Subcutaneous adipose tissue (tissue), 4 donors: ENCODE results near the gene ATP6V1B1. TPM values are rescaled to one million over a fixed set of nuclear protein-coding genes. Genes with fewer than 3 reads are reported as not detected.

ENCODE experiments used
- total RNA-seq, 4 donors: library from RNA; depleted of rRNA; stranded (reverse); fragments of >200 nt; gene quantifications; one replicate each; pipeline ENCODE4 v1.1.0, GENCODE V29; 2016
- TF ChIP-seq, protein P1 (sequence below): fragments of 450-650 bp; IDR thresholded peaks from one replicate; pipeline ENCODE4 v1.5.1; 2016; ENCODE audit warnings: low read depth, mild to moderate bottlenecking, control low read depth, antibody characterized with exemption, moderate library complexity

Gene ATP6V1B1
- total RNA-seq, 4 donors from 2014 or later = not detected

DNA sequence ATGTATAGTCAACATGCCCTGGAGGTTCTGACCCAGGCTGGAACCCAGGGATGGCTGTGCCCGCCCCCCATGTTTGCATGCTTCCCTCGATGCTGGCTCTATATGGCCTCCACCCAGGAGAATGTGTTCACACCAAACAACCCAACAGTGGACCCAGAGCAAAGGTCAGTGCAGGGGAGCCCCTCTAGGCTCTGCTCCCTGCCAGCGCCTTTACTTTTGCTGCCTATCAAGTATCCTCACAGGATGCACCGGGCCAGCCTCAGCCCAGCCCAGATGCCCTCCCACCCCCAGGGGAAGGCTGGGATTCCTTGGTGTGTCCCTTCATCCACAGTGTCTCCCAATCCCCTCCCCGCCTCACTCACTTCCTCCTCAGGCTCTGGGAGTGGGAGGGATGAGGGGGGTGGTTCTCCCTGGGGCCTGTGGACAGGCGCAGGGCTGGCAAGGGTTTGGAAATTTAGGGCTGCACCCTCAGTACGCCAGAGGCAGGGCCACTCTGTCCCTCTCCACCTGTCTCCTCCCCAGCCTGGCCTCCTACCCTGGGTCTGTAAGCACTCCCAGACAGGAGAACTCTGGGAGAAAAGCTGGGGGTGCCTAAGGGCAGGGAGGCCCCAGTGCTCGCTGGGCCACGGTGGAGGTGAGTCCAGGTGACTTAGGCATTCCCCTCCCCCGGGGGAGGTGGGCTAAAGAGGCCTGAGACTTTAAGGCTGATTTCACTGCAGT, 2.3 kb downstream of the ATP6V1B1 start:
- TF ChIP-seq, protein P1, sequence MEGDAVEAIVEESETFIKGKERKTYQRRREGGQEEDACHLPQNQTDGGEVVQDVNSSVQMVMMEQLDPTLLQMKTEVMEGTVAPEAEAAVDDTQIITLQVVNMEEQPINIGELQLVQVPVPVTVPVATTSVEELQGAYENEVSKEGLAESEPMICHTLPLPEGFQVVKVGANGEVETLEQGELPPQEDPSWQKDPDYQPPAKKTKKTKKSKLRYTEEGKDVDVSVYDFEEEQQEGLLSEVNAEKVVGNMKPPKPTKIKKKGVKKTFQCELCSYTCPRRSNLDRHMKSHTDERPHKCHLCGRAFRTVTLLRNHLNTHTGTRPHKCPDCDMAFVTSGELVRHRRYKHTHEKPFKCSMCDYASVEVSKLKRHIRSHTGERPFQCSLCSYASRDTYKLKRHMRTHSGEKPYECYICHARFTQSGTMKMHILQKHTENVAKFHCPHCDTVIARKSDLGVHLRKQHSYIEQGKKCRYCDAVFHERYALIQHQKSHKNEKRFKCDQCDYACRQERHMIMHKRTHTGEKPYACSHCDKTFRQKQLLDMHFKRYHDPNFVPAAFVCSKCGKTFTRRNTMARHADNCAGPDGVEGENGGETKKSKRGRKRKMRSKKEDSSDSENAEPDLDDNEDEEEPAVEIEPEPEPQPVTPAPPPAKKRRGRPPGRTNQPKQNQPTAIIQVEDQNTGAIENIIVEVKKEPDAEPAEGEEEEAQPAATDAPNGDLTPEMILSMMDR = no peak

DNA sequence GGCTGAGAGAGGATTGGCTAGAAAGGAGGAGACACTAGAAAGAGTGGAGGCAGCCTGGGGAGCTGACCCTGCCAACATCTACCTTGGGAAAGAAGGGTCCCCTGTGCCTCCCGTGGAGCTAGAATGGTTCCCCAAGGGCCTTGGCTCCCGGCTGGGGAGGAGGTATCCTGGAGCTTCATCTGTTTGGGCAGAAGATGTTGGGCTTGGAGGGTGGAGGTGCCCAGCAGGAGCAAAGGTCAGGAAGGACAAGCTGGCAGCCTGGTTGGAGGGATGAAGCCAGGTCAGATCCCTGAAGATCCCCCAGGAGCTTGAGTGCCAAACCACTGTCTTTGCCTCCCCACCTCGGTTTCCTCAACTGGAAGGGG, 2.9 kb downstream of the ATP6V1B1 start:
- TF ChIP-seq, protein P1 = no peak

DNA sequence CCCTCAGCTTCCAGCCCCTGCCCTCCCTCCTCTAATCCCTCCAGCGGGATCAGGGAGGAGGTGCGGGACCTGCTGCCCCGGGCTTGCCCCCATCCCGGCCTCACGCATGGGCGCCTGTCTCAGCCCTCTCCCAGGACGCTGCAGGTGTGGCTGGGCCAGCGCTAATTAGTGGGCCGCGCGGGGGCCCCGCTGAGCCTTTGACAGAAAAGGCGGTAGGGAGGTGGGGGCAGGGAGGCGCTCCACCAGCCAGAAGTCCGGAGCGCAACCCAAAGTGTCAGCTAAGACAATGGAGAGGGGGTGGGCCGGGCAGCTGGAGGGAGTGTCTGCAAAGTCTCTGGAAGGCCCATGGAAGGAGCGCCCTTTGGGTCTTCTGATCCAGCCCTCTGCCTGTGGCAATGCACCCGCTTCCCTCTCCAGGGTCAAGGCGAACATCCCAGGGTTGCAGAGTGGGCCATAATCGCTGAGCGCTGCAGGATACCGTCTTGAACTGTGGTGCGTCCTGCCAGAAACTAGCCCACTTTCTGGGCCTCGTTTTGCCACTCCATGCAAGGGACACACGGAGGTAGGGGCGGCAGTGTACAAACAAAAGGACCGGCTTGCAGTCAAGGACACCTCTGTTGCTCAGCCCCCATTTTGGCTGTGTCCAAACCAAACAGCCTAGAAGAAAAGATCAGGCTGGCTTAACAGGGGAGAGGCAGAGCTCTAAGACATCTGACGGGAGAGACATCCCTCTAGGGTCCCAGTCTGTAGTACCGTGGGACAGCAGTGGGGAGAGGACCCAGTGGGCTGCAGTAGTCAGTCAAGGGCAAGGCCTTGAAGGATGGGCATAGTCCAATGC, 3.5 kb downstream of the ATP6V1B1 start:
- TF ChIP-seq, protein P1 = no peak

DNA sequence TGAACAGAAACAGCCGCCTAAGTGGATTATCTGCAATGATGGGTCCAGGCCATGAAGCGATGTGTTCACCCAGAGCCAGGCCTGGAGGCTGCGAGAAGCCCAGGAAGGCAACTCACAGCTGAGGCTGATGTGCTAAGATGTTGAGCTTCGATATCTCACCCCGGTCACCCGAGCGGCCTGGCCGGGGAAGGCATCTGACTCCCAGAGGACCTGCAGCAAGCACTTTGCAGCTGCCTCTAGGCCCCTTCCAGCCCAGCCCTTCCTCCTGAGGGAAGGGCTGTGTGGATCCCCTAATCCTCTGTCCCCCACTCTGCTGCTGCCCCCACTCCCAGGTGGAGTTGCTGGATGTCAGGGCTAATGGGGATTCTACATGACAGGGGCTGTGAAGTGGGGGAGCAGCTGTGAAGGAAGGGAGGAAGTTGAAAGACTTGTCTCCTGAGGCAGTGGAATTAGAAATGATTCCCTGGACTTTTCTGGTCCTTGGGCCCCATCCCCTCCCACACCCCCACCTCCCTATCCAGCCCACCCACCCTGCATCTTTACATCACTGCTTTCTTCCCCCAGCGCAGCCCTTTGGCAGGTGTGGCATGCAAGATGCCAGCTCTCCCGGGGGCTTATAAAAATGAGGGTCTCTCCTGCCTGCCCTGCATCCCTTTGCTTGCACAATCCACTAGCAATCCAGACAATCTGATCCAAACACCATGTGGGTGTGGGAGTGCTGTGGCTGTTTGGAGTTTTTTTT, 4.3 kb downstream of the ATP6V1B1 start:
- TF ChIP-seq, protein P1 = no peak

DNA sequence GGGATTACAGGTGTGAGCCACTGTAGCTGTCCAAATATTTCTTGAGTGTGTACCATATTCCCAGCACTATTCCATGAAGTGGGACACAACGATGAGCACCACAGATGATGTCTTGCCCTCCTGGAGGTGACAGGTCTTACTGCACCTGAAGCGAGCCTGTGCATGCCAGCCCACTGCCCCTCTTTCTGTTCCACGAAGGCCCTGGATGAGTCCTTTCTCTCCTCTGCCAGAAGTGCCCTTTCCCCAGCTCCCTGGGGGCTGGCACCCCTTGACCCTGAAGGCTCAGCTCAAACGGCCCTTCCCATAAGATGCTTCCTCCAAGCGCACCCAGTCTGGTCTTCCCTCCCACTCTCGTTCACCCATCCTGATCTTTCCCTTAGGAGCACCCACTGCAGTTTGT, 5.5 kb downstream of the ATP6V1B1 start:
- TF ChIP-seq, protein P1 = no peak

DNA sequence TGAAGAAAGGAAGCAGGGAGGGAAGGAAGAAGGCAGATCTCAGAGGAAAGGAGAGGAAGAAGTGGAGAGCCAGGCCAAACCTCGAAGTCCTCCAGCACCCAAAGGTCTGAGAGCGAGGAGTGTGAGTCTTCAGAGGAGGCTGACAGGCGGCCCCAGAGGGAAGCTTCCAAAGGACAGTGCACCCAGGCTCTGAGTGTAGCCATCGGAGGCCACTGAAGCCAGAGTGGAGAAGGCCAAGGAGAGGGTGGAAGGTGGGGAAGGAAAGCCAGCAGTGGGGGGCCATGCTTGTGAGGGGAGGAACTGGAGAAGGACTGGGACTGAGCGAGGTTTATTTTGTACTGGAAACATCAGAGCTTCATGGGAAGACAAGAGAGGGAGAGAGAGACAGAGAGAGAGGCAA, 6.0 kb downstream of the ATP6V1B1 start:
- TF ChIP-seq, protein P1 = no peak
